Measurements from ENCODE around the gene ELF3. TPM values are rescaled to one million over a fixed set of nuclear protein-coding genes. Genes with fewer than 3 reads are reported as not detected.

Gene ELF3
- total RNA-seq, 2 donors from 2014 or later: 11.8 to 13.2 TPM

- H3K27ac ChIP-seq (ENCODE audit: low read depth, low read length): no peak overlapping the region
- no peak for TF ChIP-seq CTCF (conservative IDR thresholded peaks at IDR 0.05)
- no peaks in the 10 kb centered on the region for H3K27me3 ChIP-seq (ENCODE audit: control insufficient read depth, insufficient read depth, low read length, poor library complexity, severe bottlenecking)
- no peak overlapping the region for H3K4me3 ChIP-seq (ENCODE audit: low read length)
- no peak overlapping the region for H3K4me3 Mint-ChIP-seq
- no peaks in the 10 kb centered on the region for H3K36me3 Mint-ChIP-seq (ENCODE audit: low read depth)
- no peaks in the 10 kb centered on the region for H3K4me1 ChIP-seq (ENCODE audit: control insufficient read depth, insufficient read depth, low read length)
- no peaks in the 10 kb centered on the region for H3K27me3 Mint-ChIP-seq (ENCODE audit: insufficient read depth)
- H3K9me3 ChIP-seq (ENCODE audit: control insufficient read depth, low read length): no peaks in the 10 kb centered on the region
- no peak overlapping the region for H3K9ac ChIP-seq (ENCODE audit: extremely low read depth, low read length, poor library complexity, severe bottlenecking)
- peaks cover 13% of the 10 kb centered on the region for H3K4me1 Mint-ChIP-seq
- H3K36me3 ChIP-seq (ENCODE audit: control insufficient read depth, insufficient read depth, low read length): no peaks in the 10 kb centered on the region
- no peaks in the 10 kb centered on the region for H3K9me3 Mint-ChIP-seq
- H3K27ac Mint-ChIP-seq: no peak overlapping the region
- 93 to 100% methylated on average over 3 to 4 of the region's 4 CpGs for WGBS, 2 experiments (ENCODE audit: insufficient coverage in 1 of 2, insufficient read length in 1 of 2)
- DNase-seq: no peak
Measured at GRCh38 chr1:202037706-202038296, 27.4 kb downstream of the ELF3 start.

GRCh38 chr1:202038688-202039346 is 28.4 kb downstream of the ELF3 start:
- Mint-ChIP-seq H3K9me3 (no peaks in the 10 kb centered on the region), H3K27ac (no peak overlapping the region), H3K4me1 (peaks cover 10% of the 10 kb centered on the region), H3K4me3 (no peak overlapping the region), H3K36me3 (ENCODE audit: low read depth) (no peaks in the 10 kb centered on the region), H3K27me3 (ENCODE audit: insufficient read depth) (no peaks in the 10 kb centered on the region)
- DNase-seq: no peak
- Histone ChIP-seq H3K9ac (ENCODE audit: extremely low read depth, low read length, poor library complexity, severe bottlenecking) (no peak overlapping the region), H3K4me1 (ENCODE audit: control insufficient read depth, insufficient read depth, low read length) (no peaks in the 10 kb centered on the region), H3K27ac (ENCODE audit: low read depth, low read length) (no peak overlapping the region), H3K27me3 (ENCODE audit: control insufficient read depth, insufficient read depth, low read length, poor library complexity, severe bottlenecking) (no peaks in the 10 kb centered on the region), H3K36me3 (ENCODE audit: control insufficient read depth, insufficient read depth, low read length) (no peaks in the 10 kb centered on the region), H3K9me3 (ENCODE audit: control insufficient read depth, low read length) (no peaks in the 10 kb centered on the region), H3K4me3 (ENCODE audit: low read length) (no peak overlapping the region)
- TF ChIP-seq CTCF (conservative IDR thresholded peaks at IDR 0.05): no peak
- WGBS, 2 experiments (ENCODE audit: insufficient coverage in 1 of 2, insufficient read length in 1 of 2): 88 to 91% methylated on average over 2 of the region's 2 CpGs

- no peak for TF ChIP-seq CTCF (conservative IDR thresholded peaks at IDR 0.05)
- no peaks in the 10 kb centered on the region for H3K36me3 ChIP-seq (ENCODE audit: control insufficient read depth, insufficient read depth, low read length)
- no peaks in the 10 kb centered on the region for H3K27me3 Mint-ChIP-seq (ENCODE audit: insufficient read depth)
- WGBS, 2 experiments (ENCODE audit: insufficient coverage in 1 of 2, insufficient read length in 1 of 2): 100% methylated on average over 2 of the region's 2 CpGs; no CpG with 5 or more reads in 1 of the 2 experiments
- H3K9me3 Mint-ChIP-seq: peaks cover 2% of the 10 kb centered on the region
- no peaks in the 10 kb centered on the region for H3K36me3 Mint-ChIP-seq (ENCODE audit: low read depth)
- DNase-seq: no peak
- H3K27me3 ChIP-seq (ENCODE audit: control insufficient read depth, insufficient read depth, low read length, poor library complexity, severe bottlenecking): no peaks in the 10 kb centered on the region
- H3K27ac ChIP-seq (ENCODE audit: low read depth, low read length): no peak overlapping the region
- no peak overlapping the region for H3K4me3 Mint-ChIP-seq
- no peak overlapping the region for H3K4me3 ChIP-seq (ENCODE audit: low read length)
- H3K9me3 ChIP-seq (ENCODE audit: control insufficient read depth, low read length): no peaks in the 10 kb centered on the region
- H3K9ac ChIP-seq (ENCODE audit: extremely low read depth, low read length, poor library complexity, severe bottlenecking): no peak overlapping the region
- H3K4me1 ChIP-seq (ENCODE audit: control insufficient read depth, insufficient read depth, low read length): peaks cover 10% of the 10 kb centered on the region
- H3K4me1 Mint-ChIP-seq: peaks cover 12% of the 10 kb centered on the region
- no peak overlapping the region for H3K27ac Mint-ChIP-seq
Measured at GRCh38 chr1:202045705-202046104, 35.3 kb downstream of the ELF3 start.

Measured in endodermal cell (in vitro differentiated cells).